Upper lobe of left lung (tissue), 6 donors: ENCODE measurements around the gene DENND5B. TPM values are rescaled to one million over a fixed set of nuclear protein-coding genes. Genes with fewer than 3 reads are reported as not detected.
"Not testable (repeated sequence)": the region's sequence is repeated elsewhere in the genome, so short reads cannot be mapped to it uniquely, and the experiment has no call there.

Experiments used
- ATAC-seq, 2 donors: fragments of 200-7000 bp; cut with Tn5 transposase; one replicate each; pipeline ENCODE4 v1.9.1; 2022; ENCODE audit warnings: mild to moderate bottlenecking in 2 of 2, moderate library complexity in 2 of 2; ENCODE audit not compliant: low FRiP score in 2 of 2
- DNase-seq, 2 donors: peaks; one replicate each; pipeline ENCODE4 v3.0.0-alpha.2; 2019 to 2020
- H3K27ac ChIP-seq, 4 donors: fragments of 200-600 bp; sonication (generic); one replicate each; pipeline ENCODE4 v1.5.1; 2016 to 2019
- H3K27me3 ChIP-seq, 4 donors: fragments of 200-600 bp; sonication (generic); one replicate each; pipeline ENCODE4 v1.5.1; 2017 to 2019
- H3K36me3 ChIP-seq, 4 donors: fragments of 200-600 bp; sonication (generic); one replicate each; pipeline ENCODE4 v1.5.1; 2016 to 2019
- H3K4me1 ChIP-seq, 4 donors: fragments of 200-600 bp; sonication (generic); one replicate each; pipeline ENCODE4 v1.5.1; 2018 to 2019
- H3K4me3 ChIP-seq, 4 donors: fragments of 200-600 bp; sonication (generic); one replicate each; pipeline ENCODE4 v1.5.1; 2017 to 2019; ENCODE audit warnings: mild to moderate bottlenecking in 2 of 4, moderate library complexity in 1 of 4
- H3K9me3 ChIP-seq, 4 donors: fragments of 200-600 bp; sonication (generic); one replicate each; pipeline ENCODE4 v1.5.1; 2018 to 2019
- EP300 ChIP-seq, 4 donors: sonication (generic); formaldehyde crosslinking; IDR thresholded peaks; one replicate each; pipeline ENCODE4 v1.5.1; 2017; ENCODE audit warnings: antibody characterized with exemption in 4 of 4, control low read depth in 2 of 4
- POLR2A ChIP-seq, 4 donors: fragments of 450-650 bp; IDR thresholded peaks; one replicate each; pipeline ENCODE4 v1.5.1; 2016 to 2017; ENCODE audit warnings: antibody characterized with exemption in 4 of 4, mild to moderate bottlenecking in 2 of 4
- POLR2AphosphoS5 ChIP-seq, 2 donors: sonication (generic); formaldehyde crosslinking; IDR thresholded peaks; one replicate each; pipeline ENCODE4 v1.5.1; 2017; ENCODE audit warnings: antibody characterized with exemption in 2 of 2
- WGBS, 2 donors: methylation state at CpG; one replicate each; pipeline ENCODE4 v1.1.5; 2017 to 2018; 5-methylcytosine and 5-hydroxymethylcytosine counted together
- total RNA-seq, 6 donors: library from RNA; depleted of rRNA in 4 of 6; stranded (reverse); fragments of >200 nt in 4 of 6; gene quantifications; one replicate each; pipeline versions ENCODE4 v1.1.0 to v1.2.1, GENCODE V29; 2016 to 2021
- TF ChIP-seq, protein P1 (sequence below), 6 experiments: fragments of 450-650 bp in 4 of 6; fragments of 200-600 bp in 2 of 6; sonication (generic) in 2 of 6; IDR thresholded peaks; one replicate each; pipeline ENCODE4 v1.5.1; 2016 to 2019; ENCODE audit warnings: antibody characterized with exemption in 6 of 6
- donor health status: DM: no; HTN: no; CAD: no; lungs with moderate emphysema.
- donor health status: DM: no; HTN: yes; CAD: no; lungs with severe emphysema.

The DENND5B gene
- total RNA-seq, 6 donors from 2014 or later, result 4.1 to 12.6 (median 5.8) TPM

GRCh38 chr12:31388713-31389112 lies 202.2 kb downstream of the DENND5B start:
- DNase-seq, result no peak

GRCh38 chr12:31387466-31387865 lies 203.5 kb downstream of the DENND5B start:
- no peaks in the 10 kb centered on the region for H3K4me1 ChIP-seq
- TF ChIP-seq, protein P1, sequence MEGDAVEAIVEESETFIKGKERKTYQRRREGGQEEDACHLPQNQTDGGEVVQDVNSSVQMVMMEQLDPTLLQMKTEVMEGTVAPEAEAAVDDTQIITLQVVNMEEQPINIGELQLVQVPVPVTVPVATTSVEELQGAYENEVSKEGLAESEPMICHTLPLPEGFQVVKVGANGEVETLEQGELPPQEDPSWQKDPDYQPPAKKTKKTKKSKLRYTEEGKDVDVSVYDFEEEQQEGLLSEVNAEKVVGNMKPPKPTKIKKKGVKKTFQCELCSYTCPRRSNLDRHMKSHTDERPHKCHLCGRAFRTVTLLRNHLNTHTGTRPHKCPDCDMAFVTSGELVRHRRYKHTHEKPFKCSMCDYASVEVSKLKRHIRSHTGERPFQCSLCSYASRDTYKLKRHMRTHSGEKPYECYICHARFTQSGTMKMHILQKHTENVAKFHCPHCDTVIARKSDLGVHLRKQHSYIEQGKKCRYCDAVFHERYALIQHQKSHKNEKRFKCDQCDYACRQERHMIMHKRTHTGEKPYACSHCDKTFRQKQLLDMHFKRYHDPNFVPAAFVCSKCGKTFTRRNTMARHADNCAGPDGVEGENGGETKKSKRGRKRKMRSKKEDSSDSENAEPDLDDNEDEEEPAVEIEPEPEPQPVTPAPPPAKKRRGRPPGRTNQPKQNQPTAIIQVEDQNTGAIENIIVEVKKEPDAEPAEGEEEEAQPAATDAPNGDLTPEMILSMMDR (IDR thresholded peaks at IDR 0.05), result no peak
- TF ChIP-seq POLR2AphosphoS5 (IDR thresholded peaks at IDR 0.05) (no peak), POLR2A (IDR thresholded peaks at IDR 0.05) (no peak), EP300 (IDR thresholded peaks at IDR 0.05) (no peak)
- H3K27ac ChIP-seq, result no peak overlapping the region
- ATAC-seq (no peak), DNase-seq (no peak)
- WGBS, 2 donors, result 81 to 85% methylated on average over 8 of the region's 8 CpGs
- H3K27me3 ChIP-seq, result no peaks in the 10 kb centered on the region
- H3K9me3 ChIP-seq, result no peaks in the 10 kb centered on the region
- H3K36me3 ChIP-seq, result peaks cover 0 to 22% (median 0%) of the 10 kb centered on the region in 4 donors
- no peak overlapping the region for H3K4me3 ChIP-seq

More at GRCh38 chr12:31388713-31389112, 202.2 kb downstream of the DENND5B start:
- Histone ChIP-seq H3K4me1 (no peaks in the 10 kb centered on the region), H3K9me3 (no peaks in the 10 kb centered on the region), H3K36me3 (peaks cover 0 to 22% (median 0%) of the 10 kb centered on the region in 4 donors), H3K27ac (no peak overlapping the region), H3K27me3 (no peaks in the 10 kb centered on the region), H3K4me3 (no peak overlapping the region)
- 86 to 93% methylated on average over 4 of the region's 4 CpGs for WGBS, 2 donors
- TF ChIP-seq, protein P1 (IDR thresholded peaks at IDR 0.05), result no peak
- TF ChIP-seq POLR2AphosphoS5 (IDR thresholded peaks at IDR 0.05), result no peak
- TF ChIP-seq POLR2A (IDR thresholded peaks at IDR 0.05), result no peak
- no peak for TF ChIP-seq EP300 (IDR thresholded peaks at IDR 0.05)
- ATAC-seq, result no peak

- no peaks in the 10 kb centered on the region for H3K9me3 ChIP-seq
- H3K4me3 ChIP-seq, result no peak overlapping the region
- no peak for DNase-seq
- peaks cover 0 to 22% (median 0%) of the 10 kb centered on the region in 4 donors for H3K36me3 ChIP-seq
- 67 to 68% methylated on average over 2 of the region's 2 CpGs for WGBS, 2 donors
- no peaks in the 10 kb centered on the region for H3K27me3 ChIP-seq
- H3K27ac ChIP-seq, result no peak overlapping the region
- TF ChIP-seq POLR2AphosphoS5 (IDR thresholded peaks at IDR 0.05) (no peak), POLR2A (IDR thresholded peaks at IDR 0.05) (no peak), EP300 (IDR thresholded peaks at IDR 0.05) (no peak)
- TF ChIP-seq, protein P1 (IDR thresholded peaks at IDR 0.05), result no peak
- ATAC-seq, result no peak
- no peaks in the 10 kb centered on the region for H3K4me1 ChIP-seq
These were observed 203.9 kb downstream of the DENND5B start for GRCh38 chr12:31387011-31387410.

DNA sequence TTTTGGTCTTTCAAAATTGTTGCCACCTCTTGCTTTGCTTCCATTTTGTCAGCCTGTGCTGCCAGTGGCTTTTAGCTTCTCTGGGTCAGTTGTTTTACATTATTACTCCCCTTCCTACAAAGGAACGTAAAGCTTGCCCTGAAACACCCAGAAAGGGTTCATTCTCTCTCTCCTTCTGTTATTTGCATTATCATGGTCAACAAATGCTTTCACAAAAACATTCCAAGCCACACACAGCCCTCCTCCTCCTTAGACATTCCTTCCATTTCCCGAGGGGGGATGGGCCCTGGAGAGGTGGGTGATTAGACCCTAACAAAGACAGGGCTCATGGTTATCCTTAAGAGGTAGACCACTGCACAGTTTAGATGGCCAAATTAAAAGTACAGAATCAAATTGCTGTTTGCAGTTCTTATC lies 204.6 kb downstream of the DENND5B start:
- ATAC-seq (no peak), DNase-seq (no peak)
- no peak overlapping the region for H3K27ac ChIP-seq
- no peak for TF ChIP-seq POLR2A (IDR thresholded peaks at IDR 0.05)
- TF ChIP-seq EP300 (IDR thresholded peaks at IDR 0.05), result no peak
- no peak for TF ChIP-seq POLR2AphosphoS5 (IDR thresholded peaks at IDR 0.05)
- TF ChIP-seq, protein P1 (IDR thresholded peaks at IDR 0.05), result no peak
- no peaks in the 10 kb centered on the region for H3K4me1 ChIP-seq
- peaks cover 0 to 22% (median 0%) of the 10 kb centered on the region in 4 donors for H3K36me3 ChIP-seq
- H3K27me3 ChIP-seq, result no peaks in the 10 kb centered on the region
- no peak overlapping the region for H3K4me3 ChIP-seq
- no peaks in the 10 kb centered on the region for H3K9me3 ChIP-seq
- 57 to 58% methylated on average over 2 of the region's 2 CpGs for WGBS, 2 donors

DNA sequence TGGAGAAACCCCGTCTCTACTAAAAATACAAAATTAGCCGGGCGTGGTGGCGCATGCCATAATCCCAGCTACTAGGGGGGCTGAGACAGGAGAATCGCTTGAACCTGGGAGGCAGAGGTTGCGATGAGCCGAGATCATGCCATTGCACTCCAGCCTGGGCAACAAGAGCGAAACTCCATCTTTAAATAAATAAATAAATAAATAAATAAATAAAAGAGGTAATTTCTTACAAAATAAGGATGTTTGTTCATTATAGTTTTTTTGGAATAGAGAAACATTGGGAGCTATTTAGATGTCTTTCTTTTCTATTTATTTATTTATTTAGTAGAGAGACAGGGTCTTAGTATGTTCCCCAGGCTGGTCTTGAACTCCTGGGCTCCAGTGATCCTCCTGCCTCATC lies 213.7 kb downstream of the DENND5B start:
- H3K9me3 ChIP-seq, H3K27me3 ChIP-seq, H3K4me1 ChIP-seq, ATAC-seq, H3K4me3 ChIP-seq, H3K27ac ChIP-seq, DNase-seq, H3K36me3 ChIP-seq: not testable (repeated sequence)
- WGBS, 2 donors, result 86 to 89% methylated on average over 8 of the region's 8 CpGs

DNA sequence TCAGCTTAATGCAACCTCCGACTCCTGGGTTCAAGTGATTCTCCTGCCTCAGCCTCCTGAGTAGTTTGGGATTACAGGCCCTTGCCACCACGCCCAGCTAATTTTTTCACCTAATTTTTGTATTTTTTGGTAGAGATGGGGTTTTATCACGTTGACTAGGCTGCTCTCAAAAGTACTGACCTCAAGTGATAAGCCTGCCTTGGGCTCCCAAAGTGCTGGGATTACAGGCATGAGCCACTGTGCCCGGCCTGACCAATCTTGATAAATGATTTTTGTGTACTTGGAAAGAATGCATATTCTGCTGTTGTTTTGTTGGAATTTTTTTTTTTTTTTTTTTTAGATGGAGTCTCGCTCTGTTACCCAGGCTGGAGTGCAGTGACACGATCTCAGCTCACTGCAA lies 215.5 kb downstream of the DENND5B start:
- H3K4me1 ChIP-seq, H3K36me3 ChIP-seq, H3K4me3 ChIP-seq, H3K27me3 ChIP-seq, DNase-seq, H3K9me3 ChIP-seq, H3K27ac ChIP-seq, ATAC-seq: not testable (repeated sequence)
- WGBS, 2 donors, result 82 to 92% methylated on average over 6 of the region's 6 CpGs
